CD4-positive, CD25-positive, alpha-beta regulatory T cell (primary cell): Measurements from ENCODE around the gene DYNC2LI1. TPM values are rescaled to one million over a fixed set of nuclear protein-coding genes. Genes with fewer than 3 reads are reported as not detected.

Experiments
- ATAC-seq, 2 donors: fragments of 150-1000 bp; cut with Tn5 transposase; one replicate each; pipeline ENCODE4 v1.10.0; 2021; ENCODE audit warnings: low read depth in 2 of 2, moderate number of reproducible peaks in 2 of 2, moderate library complexity in 1 of 2
- DNase-seq, 3 donors: peaks; one replicate each; pipeline versions ENCODE4 v3.0.0 to v3.0.0-alpha.2; 2012 to 2022; ENCODE audit warnings: mixed read lengths in 1 of 3
- H3K27ac ChIP-seq: one replicate; pipeline ENCODE4 v1.7.0; 2013; ENCODE audit warnings: mild to moderate bottlenecking, low read length; ENCODE audit not compliant: insufficient read depth, poor library complexity, severe bottlenecking
- H3K27me3 ChIP-seq: one replicate; pipeline ENCODE4 v1.7.0; 2013; ENCODE audit warnings: low read length; ENCODE audit not compliant: control insufficient read depth, insufficient read depth
- H3K36me3 ChIP-seq: one replicate; pipeline ENCODE4 v1.7.0; 2013; ENCODE audit warnings: mild to moderate bottlenecking, low read length, moderate library complexity; ENCODE audit not compliant: control insufficient read depth, insufficient read depth
- H3K4me1 ChIP-seq: 2 replicates; pipeline ENCODE4 v1.7.0; 2013; ENCODE audit warnings: mild to moderate bottlenecking, low read length; ENCODE audit not compliant: insufficient read depth, control insufficient read depth, poor library complexity, severe bottlenecking
- H3K4me3 ChIP-seq: one replicate; pipeline ENCODE4 v1.7.0; 2013; ENCODE audit warnings: low read depth, mild to moderate bottlenecking, low read length, moderate library complexity
- H3K9me3 ChIP-seq, 2 experiments: 1 replicate in 1 of 2; 2 replicates in 1 of 2; pipeline ENCODE4 v1.7.0; 2013; ENCODE audit warnings: low read length in 2 of 2, mild to moderate bottlenecking in 1 of 2, moderate library complexity in 1 of 2; ENCODE audit not compliant: control insufficient read depth in 2 of 2
- H3K27ac Mint-ChIP-seq, 3 donors: one replicate each; pipeline ENCODE4 v1.8.0; 2020 to 2022; ENCODE audit warnings: mild to moderate bottlenecking in 3 of 3, mixed read lengths in 3 of 3, moderate library complexity in 2 of 3
- H3K27me3 Mint-ChIP-seq: one replicate; pipeline ENCODE4 v1.8.0; 2022; ENCODE audit warnings: mild to moderate bottlenecking, mixed read lengths
- H3K36me3 Mint-ChIP-seq: one replicate; pipeline ENCODE4 v1.8.0; 2020; ENCODE audit warnings: mixed read lengths
- H3K4me1 Mint-ChIP-seq, 4 donors: one replicate each; pipeline ENCODE4 v1.8.0; 2020 to 2022; ENCODE audit warnings: mixed read lengths in 4 of 4, mild to moderate bottlenecking in 1 of 4
- H3K4me3 Mint-ChIP-seq, 4 donors: one replicate each; pipeline ENCODE4 v1.8.0; 2020 to 2022; ENCODE audit warnings: mild to moderate bottlenecking in 4 of 4, mixed read lengths in 4 of 4, moderate library complexity in 3 of 4
- H3K9me3 Mint-ChIP-seq, 7 donors: one replicate each; pipeline ENCODE4 v1.8.0; 2020 to 2022; ENCODE audit warnings: mixed read lengths in 7 of 7, mild to moderate bottlenecking in 3 of 7, moderate library complexity in 2 of 7
- polyA plus RNA-seq, 4 donors: library from polyadenylated mRNA; unstranded; fragments of 300-500 nt; fragmentation: Illumina TruSeq; gene quantifications; one replicate each; pipeline ENCODE4 v1.2.3, GENCODE V29; 2021
- total RNA-seq: library from RNA; stranded (reverse); gene quantifications from one replicate; pipeline ENCODE4 v1.2.3, GENCODE V29; 2022

The DYNC2LI1 gene
- total and polyA plus RNA-seq, 5 donors from 2014 or later: 2.1 to 5.8 (median 3.1) TPM

- H3K27ac Mint-ChIP-seq: no peak overlapping the region
- Histone ChIP-seq H3K36me3 (no peaks in the 10 kb centered on the region), H3K9me3 (no peaks in the 10 kb centered on the region), H3K27ac (no peak overlapping the region), H3K27me3 (peaks cover 2% of the 10 kb centered on the region), H3K4me3 (no peak overlapping the region), H3K4me1 (no peaks in the 10 kb centered on the region)
- H3K4me3 Mint-ChIP-seq: no peak overlapping the region
- DNase-seq (no peak), ATAC-seq (no peak)
- H3K27me3 Mint-ChIP-seq: peaks cover 16% of the 10 kb centered on the region
- H3K4me1 Mint-ChIP-seq: no peaks in the 10 kb centered on the region
- no peaks in the 10 kb centered on the region for H3K36me3 Mint-ChIP-seq
- H3K9me3 Mint-ChIP-seq: peaks cover 0 to 1% (median 0%) of the 10 kb centered on the region in 7 donors
Observed at GRCh38 chr2:43751476-43751990, 22.3 kb upstream of the DYNC2LI1 start.

DNA sequence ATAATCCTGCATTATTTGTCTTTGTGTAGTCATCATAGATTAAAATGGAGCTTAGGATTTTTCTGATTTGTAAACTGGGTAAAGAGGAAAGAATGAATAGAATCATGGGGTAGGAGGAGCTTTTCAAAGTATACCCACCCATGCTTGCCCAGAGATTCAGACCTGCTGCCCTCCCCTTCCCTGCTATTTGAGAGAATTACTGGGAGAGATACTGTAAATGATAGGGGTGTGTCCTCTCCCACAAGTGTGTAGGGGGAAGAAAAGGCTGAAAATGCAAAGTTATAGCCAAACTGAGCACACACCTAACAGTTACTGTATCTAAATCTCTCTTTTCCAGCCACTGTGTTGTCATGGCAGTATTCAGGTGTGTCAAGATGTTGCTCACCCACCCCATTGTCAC lies 21.5 kb upstream of the DYNC2LI1 start:
- H3K36me3 Mint-ChIP-seq: no peaks in the 10 kb centered on the region
- Histone ChIP-seq H3K9me3 (no peaks in the 10 kb centered on the region), H3K4me1 (no peaks in the 10 kb centered on the region), H3K27me3 (peaks cover 2% of the 10 kb centered on the region), H3K36me3 (no peaks in the 10 kb centered on the region), H3K27ac (no peak overlapping the region), H3K4me3 (no peak overlapping the region)
- peaks cover 0 to 1% (median 0%) of the 10 kb centered on the region in 7 donors for H3K9me3 Mint-ChIP-seq
- peaks cover 16% of the 10 kb centered on the region for H3K27me3 Mint-ChIP-seq
- no peak overlapping the region for H3K4me3 Mint-ChIP-seq
- H3K27ac Mint-ChIP-seq: no peak overlapping the region
- ATAC-seq: no peak
- H3K4me1 Mint-ChIP-seq: no peaks in the 10 kb centered on the region
- no peak for DNase-seq

DNA sequence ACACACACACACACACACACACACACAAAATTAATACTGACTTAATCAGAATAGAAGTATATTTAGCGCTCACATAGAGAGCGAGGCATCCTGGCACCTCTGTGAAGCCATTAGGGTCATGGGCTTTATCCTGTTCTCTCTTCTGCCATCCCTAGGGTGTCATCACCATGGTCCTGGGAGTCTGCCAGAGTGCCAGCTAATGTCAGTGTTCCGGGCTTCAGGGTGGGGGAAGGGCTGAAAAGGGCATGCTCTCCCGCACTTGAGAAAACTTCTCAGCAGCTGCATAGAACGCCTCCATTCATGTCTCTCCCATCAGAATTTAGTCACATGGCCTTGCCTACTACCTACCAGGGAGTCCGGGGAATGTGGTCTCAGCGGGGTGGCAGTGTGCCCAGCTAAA lies 19.7 kb upstream of the DYNC2LI1 start:
- Mint-ChIP-seq H3K27me3 (peaks cover 12% of the 10 kb centered on the region), H3K27ac (no peak overlapping the region)
- peaks cover 2% of the 10 kb centered on the region for H3K27me3 ChIP-seq

GRCh38 chr2:43758739-43759138 lies 15.1 kb upstream of the DYNC2LI1 start:
- Mint-ChIP-seq H3K36me3 (no peaks in the 10 kb centered on the region), H3K4me1 (no peaks in the 10 kb centered on the region), H3K4me3 (no peak overlapping the region), H3K27ac (no peak overlapping the region), H3K27me3 (no peaks in the 10 kb centered on the region), H3K9me3 (peaks cover 0 to 3% (median 0%) of the 10 kb centered on the region in 7 donors)
- ATAC-seq (no peak), DNase-seq (no peak)
- Histone ChIP-seq H3K27ac (no peak overlapping the region), H3K4me1 (no peaks in the 10 kb centered on the region), H3K27me3 (no peaks in the 10 kb centered on the region), H3K36me3 (no peaks in the 10 kb centered on the region), H3K4me3 (no peak overlapping the region), H3K9me3 (no peaks in the 10 kb centered on the region)

More for the DNA sequence above, 19.7 kb upstream of the DYNC2LI1 start:
- Mint-ChIP-seq H3K4me3 (no peak overlapping the region), H3K36me3 (no peaks in the 10 kb centered on the region), H3K4me1 (no peaks in the 10 kb centered on the region), H3K9me3 (peaks cover 0 to 1% (median 0%) of the 10 kb centered on the region in 7 donors)
- no peaks in the 10 kb centered on the region for H3K36me3 ChIP-seq
- no peaks in the 10 kb centered on the region for H3K9me3 ChIP-seq
- no peak overlapping the region for H3K4me3 ChIP-seq
- ATAC-seq (no peak), DNase-seq (no peak)
- H3K27ac ChIP-seq: no peak overlapping the region
- no peaks in the 10 kb centered on the region for H3K4me1 ChIP-seq

- DNase-seq (no peak), ATAC-seq (no peak)
- Histone ChIP-seq H3K27ac (no peak overlapping the region), H3K27me3 (no peaks in the 10 kb centered on the region), H3K9me3 (no peaks in the 10 kb centered on the region), H3K4me3 (no peak overlapping the region), H3K4me1 (no peaks in the 10 kb centered on the region), H3K36me3 (no peaks in the 10 kb centered on the region)
- Mint-ChIP-seq H3K9me3 (peaks cover 0 to 3% (median 0%) of the 10 kb centered on the region in 7 donors), H3K27me3 (peaks cover 2% of the 10 kb centered on the region), H3K27ac (no peak overlapping the region), H3K4me3 (no peak overlapping the region), H3K36me3 (no peaks in the 10 kb centered on the region), H3K4me1 (no peaks in the 10 kb centered on the region)
Observed at GRCh38 chr2:43759195-43759594, 14.6 kb upstream of the DYNC2LI1 start.

DNA sequence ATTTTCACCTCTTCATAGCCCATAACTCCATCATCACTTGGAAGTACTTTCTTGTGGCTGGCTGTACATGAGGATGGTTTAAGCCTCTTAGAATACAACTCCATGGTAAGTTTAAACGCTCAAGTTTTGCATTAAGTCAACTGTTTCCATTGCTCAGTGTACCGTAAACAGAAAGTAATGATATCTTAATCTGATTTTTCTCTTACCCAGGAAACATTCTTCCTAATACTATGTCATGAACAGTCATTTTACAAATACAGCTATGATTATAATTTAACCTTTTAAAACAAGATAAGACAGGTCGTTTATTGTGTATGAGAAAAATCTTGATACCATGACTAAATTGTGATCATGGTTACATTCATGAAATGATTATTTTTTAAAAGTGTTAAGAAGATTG lies 11.6 kb upstream of the DYNC2LI1 start:
- Histone ChIP-seq H3K4me3 (no peak overlapping the region), H3K36me3 (no peaks in the 10 kb centered on the region), H3K4me1 (no peaks in the 10 kb centered on the region), H3K27me3 (peaks cover 2% of the 10 kb centered on the region), H3K27ac (no peak overlapping the region), H3K9me3 (no peaks in the 10 kb centered on the region)
- Mint-ChIP-seq H3K4me1 (no peaks in the 10 kb centered on the region), H3K4me3 (no peak overlapping the region), H3K27me3 (peaks cover 4% of the 10 kb centered on the region), H3K27ac (no peak overlapping the region), H3K36me3 (no peaks in the 10 kb centered on the region), H3K9me3 (peaks cover 0 to 3% (median 0%) of the 10 kb centered on the region in 7 donors)
- ATAC-seq (no peak), DNase-seq (no peak)

- H3K36me3 Mint-ChIP-seq: no peaks in the 10 kb centered on the region
- H3K27ac Mint-ChIP-seq: no peak overlapping the region
- Histone ChIP-seq H3K4me1 (no peaks in the 10 kb centered on the region), H3K36me3 (no peaks in the 10 kb centered on the region), H3K27ac (no peak overlapping the region), H3K27me3 (peaks cover 5% of the 10 kb centered on the region), H3K9me3 (no peaks in the 10 kb centered on the region), H3K4me3 (no peak overlapping the region)
- H3K4me3 Mint-ChIP-seq: no peak overlapping the region
- H3K9me3 Mint-ChIP-seq: peaks cover 0 to 3% (median 0%) of the 10 kb centered on the region in 7 donors
- peaks cover 4% of the 10 kb centered on the region for H3K27me3 Mint-ChIP-seq
- no peak for ATAC-seq
- DNase-seq: no peak
- H3K4me1 Mint-ChIP-seq: no peaks in the 10 kb centered on the region
Observed at GRCh38 chr2:43763091-43763490, 10.7 kb upstream of the DYNC2LI1 start.

DNA sequence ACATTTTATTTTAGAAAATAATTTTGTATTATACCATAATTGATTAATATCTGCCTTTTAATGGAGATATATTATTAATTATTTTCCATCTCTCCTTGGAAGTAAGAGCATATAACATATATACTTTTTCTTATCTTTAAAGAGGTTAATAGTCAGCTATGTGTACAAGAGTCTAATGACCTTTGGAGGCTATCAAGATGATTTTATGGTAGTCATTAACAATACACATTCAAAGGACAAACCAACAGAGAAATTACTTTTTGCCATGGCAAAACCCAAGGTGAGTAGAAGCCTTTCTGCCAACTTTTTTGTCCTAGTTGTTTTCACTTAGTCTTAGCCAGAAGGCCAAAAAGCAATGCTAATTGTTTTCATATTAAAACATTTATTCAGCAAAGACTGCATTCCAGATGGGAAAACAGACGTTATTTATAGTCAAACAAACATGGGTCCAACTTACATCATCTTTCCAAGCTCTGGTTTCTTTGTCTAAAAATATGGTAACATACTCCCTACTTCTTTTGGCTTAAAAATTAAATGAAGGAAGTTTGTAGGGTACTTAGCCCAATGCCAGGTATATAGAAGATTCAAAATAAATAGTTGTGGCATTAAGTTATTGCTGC lies 9.6 kb upstream of the DYNC2LI1 start:
- Mint-ChIP-seq H3K27me3 (peaks cover 10% of the 10 kb centered on the region), H3K27ac (no peak overlapping the region), H3K9me3 (peaks cover 0 to 3% (median 0%) of the 10 kb centered on the region in 7 donors), H3K4me1 (no peaks in the 10 kb centered on the region), H3K36me3 (no peaks in the 10 kb centered on the region), H3K4me3 (no peak overlapping the region)
- no peaks in the 10 kb centered on the region for H3K36me3 ChIP-seq
- no peaks in the 10 kb centered on the region for H3K4me1 ChIP-seq
- H3K27ac ChIP-seq: no peak overlapping the region
- ATAC-seq (no peak), DNase-seq (no peak)
- H3K9me3 ChIP-seq: no peaks in the 10 kb centered on the region
- no peak overlapping the region for H3K4me3 ChIP-seq
- H3K27me3 ChIP-seq: peaks cover 5% of the 10 kb centered on the region
